GM12878 (cell line): Measurements from ENCODE around the gene RREB1. TPM values are rescaled to one million over a fixed set of nuclear protein-coding genes. Genes with fewer than 3 reads are reported as not detected.

Experiments
- BACH1 ChIP-seq: fragments of 450-650 bp; IDR thresholded peaks from 2 replicates; pipeline ENCODE4 v1.6.1; 2017; ENCODE audit warnings: mild to moderate bottlenecking, borderline replicate concordance
- BCL11A ChIP-seq: IDR thresholded peaks from 2 replicates; pipeline ENCODE4 v1.6.1; 2011; ENCODE audit warnings: low read depth, low read length
- BHLHE40 ChIP-seq, 2 experiments: fragments of 450-650 bp in 1 of 2; IDR thresholded peaks; 2 replicates each; pipeline ENCODE4 v1.6.1; 2011 to 2017; ENCODE audit warnings: low read depth in 2 of 2, borderline replicate concordance in 1 of 2, improper control_type of control experiment in 1 of 2, low read length in 1 of 2, mild to moderate bottlenecking in 1 of 2
- CHD4 ChIP-seq: fragments of 200-600 bp; sonication (generic); IDR thresholded peaks from 2 replicates; pipeline ENCODE4 v1.6.1; 2016; ENCODE audit warnings: mild to moderate bottlenecking
- EGR1 ChIP-seq, 2 experiments: IDR thresholded peaks; 1 replicate in 1 of 2; 2 replicates in 1 of 2; pipeline ENCODE4 v1.6.1; 2011 to 2012; ENCODE audit warnings: low read depth in 2 of 2, low read length in 2 of 2, borderline replicate concordance in 1 of 2, mild to moderate bottlenecking in 1 of 2, moderate library complexity in 1 of 2
- EZH2 ChIP-seq: IDR thresholded peaks from 2 replicates; pipeline ENCODE4 v1.6.1; 2012; ENCODE audit warnings: low read depth, mild to moderate bottlenecking, control low read depth, inconsistent platforms, low read length, borderline replicate concordance; ENCODE audit not compliant: control insufficient read depth
- HSF1 ChIP-seq: fragments of 150-350 bp; IDR thresholded peaks from 2 replicates; pipeline ENCODE4 v1.6.1; 2014; ENCODE audit warnings: mild to moderate bottlenecking, low read depth, low read length
- IKZF2 ChIP-seq, 2 experiments: fragments of 450-650 bp; IDR thresholded peaks; 2 replicates each; pipeline ENCODE4 v1.6.1; 2017; ENCODE audit warnings: mild to moderate bottlenecking in 2 of 2, moderate library complexity in 2 of 2
- LARP7 ChIP-seq: fragments of 450-650 bp; IDR thresholded peaks from 2 replicates; pipeline ENCODE4 v1.6.1; 2017; ENCODE audit warnings: mild to moderate bottlenecking
- MLLT1 ChIP-seq: fragments of 450-650 bp; IDR thresholded peaks from 2 replicates; pipeline ENCODE4 v1.6.1; 2016; ENCODE audit warnings: mild to moderate bottlenecking
- NBN ChIP-seq: fragments of 450-650 bp; IDR thresholded peaks from 2 replicates; pipeline ENCODE4 v1.6.1; 2016
- PAX5 ChIP-seq: IDR thresholded peaks from 2 replicates; pipeline ENCODE4 v1.6.1; 2011; ENCODE audit warnings: low read depth, low read length, borderline replicate concordance
- PAX8 ChIP-seq: fragments of 450-650 bp; IDR thresholded peaks from 2 replicates; pipeline ENCODE4 v1.6.1; 2017; ENCODE audit warnings: mild to moderate bottlenecking, moderate library complexity
- PBX3 ChIP-seq: IDR thresholded peaks from 2 replicates; pipeline ENCODE4 v1.6.1; 2011; ENCODE audit warnings: mild to moderate bottlenecking, low read depth, low read length, moderate library complexity; ENCODE audit not compliant: insufficient replicate concordance
- SMAD5 ChIP-seq: IDR thresholded peaks from 2 replicates; pipeline ENCODE4 v1.6.1; 2016; ENCODE audit warnings: antibody characterized with exemption, low read depth
- SREBF1 ChIP-seq: IDR thresholded peaks from 2 replicates; pipeline ENCODE4 v1.6.1; 2012; ENCODE audit warnings: mild to moderate bottlenecking, low read length
- ZBED1 ChIP-seq: IDR thresholded peaks from 2 replicates; pipeline ENCODE4 v1.6.1; 2016; ENCODE audit warnings: borderline replicate concordance
- ZNF207 ChIP-seq: fragments of 450-650 bp; IDR thresholded peaks from 2 replicates; pipeline ENCODE4 v1.6.1; 2014; ENCODE audit warnings: antibody characterized with exemption, mild to moderate bottlenecking, borderline replicate concordance
- ZNF274 ChIP-seq: IDR thresholded peaks from one replicate; pipeline ENCODE4 v1.8.0; 2011; ENCODE audit not compliant: insufficient read length, insufficient read depth
- ZNF592 ChIP-seq: fragments of 450-650 bp; IDR thresholded peaks from 2 replicates; pipeline ENCODE4 v1.6.1; 2017; ENCODE audit warnings: mild to moderate bottlenecking, moderate library complexity
- polyA plus RNA-seq, 11 experiments: library from polyadenylated mRNA; depleted of rRNA in 4 of 11; unstranded in 6 of 11; stranded (reverse) in 5 of 11; fragments of >200 nt; fragmentation: Nextera tagmentation in 4 of 11; fragmentation: Illumina TruSeq in 1 of 11; extraction: Ambion mirVana in 4 of 11; extraction: Trizol in 1 of 11; gene quantifications; 1 replicate in 1 of 11; 2 replicates in 10 of 11; pipeline versions ENCODE4 v1.2.1 to v1.2.3, GENCODE V29; 2011 to 2016; ENCODE audit warnings: inconsistent platforms in 2 of 11, missing spikeins in 2 of 11, low read depth in 1 of 11
- total RNA-seq, 4 experiments: library from RNA; depleted of rRNA in 3 of 4; stranded (reverse); fragments of >200 nt in 3 of 4; fragmentation: Illumina TruSeq in 1 of 4; extraction: Trizol in 1 of 4; gene quantifications; 2 replicates each; pipeline versions ENCODE4 v1.2.1 to v1.2.3, GENCODE V29; 2013 to 2021
- TF ChIP-seq, protein P1 (sequence below): IDR thresholded peaks from 2 replicates; pipeline ENCODE4 v1.6.1; 2011; ENCODE audit warnings: low read depth, low read length, improper control_type of control experiment, borderline replicate concordance

RREB1 gene
- total and polyA plus RNA-seq, 10 of the 15 experiments (the other 5 are each of a cell fraction or from before 2014, with no cell fraction given) = 1.9 to 30.3 (median 8.6) TPM

DNA sequence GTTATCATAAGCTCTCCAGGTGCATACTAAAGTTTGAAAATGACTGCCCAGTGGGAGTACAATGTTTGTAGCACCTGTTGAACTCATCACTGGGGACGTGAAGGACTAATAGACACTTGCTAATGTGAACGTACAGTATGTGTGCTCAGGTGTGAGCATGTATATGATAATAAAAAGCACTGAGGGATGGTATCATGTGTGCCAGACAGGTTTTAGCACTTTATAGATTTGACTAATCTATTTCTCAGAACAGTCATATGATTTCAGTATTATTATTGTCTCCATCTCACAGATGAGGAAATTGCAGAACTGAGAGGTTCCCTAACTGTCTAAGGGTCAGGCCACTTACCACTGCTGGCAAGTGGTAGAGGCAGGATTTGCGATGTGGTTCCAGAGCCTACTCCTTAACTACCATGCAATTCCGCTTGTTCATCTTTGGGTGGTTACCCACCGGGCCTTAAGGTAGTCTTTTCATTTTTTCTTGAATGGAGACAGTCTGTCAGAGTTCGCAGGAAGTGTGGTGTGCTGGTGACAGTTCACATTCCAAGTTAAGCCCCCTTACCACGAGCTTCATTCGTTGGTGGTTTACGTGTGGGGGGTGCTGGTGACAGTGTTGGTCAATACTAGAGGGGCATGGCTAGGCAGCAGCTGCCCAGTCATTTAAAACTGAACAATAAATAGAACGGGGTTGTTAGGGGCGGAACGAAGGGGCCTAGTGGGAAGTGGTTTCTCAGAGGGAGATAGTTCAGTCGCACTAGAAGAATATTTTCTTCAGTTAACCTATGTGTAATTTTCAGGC lies 46.8 kb downstream of the RREB1 start (continued):
- TF ChIP-seq ZNF592 (no peak; the same call in 1 of the 2 replicates), PAX8 (no peak; the same call in 1 of the 2 replicates), PBX3 (no peak), LARP7 (no peak; the same call in 1 of the 2 replicates), PAX5 (peak; percentile 84), EZH2 (no peak), BACH1 (peak; percentile 84; the same call in 1 of the 2 replicates), MLLT1 (no peak), ZBED1 (no peak; the same call in 1 of the 2 replicates), SREBF1 (no peak), CHD4 (no peak), SMAD5 (no peak; the same call in 1 of the 2 replicates), EGR1 (IDR thresholded peaks at IDR 0.05; ENCODE audit: borderline replicate concordance in 1 of 2, low read depth in 2 of 2, low read length in 2 of 2) (no peak), BCL11A (peak; percentile 94), BHLHE40 (IDR thresholded peaks at IDR 0.05; ENCODE audit: borderline replicate concordance in 1 of 2, low read depth in 2 of 2, low read length in 1 of 2) (peak; percentile 84 to 88), IKZF2 (IDR thresholded peaks at IDR 0.05) (peak; percentile 97 to 98), ZNF207 (peak; percentile 50; the same call in 1 of the 2 replicates), NBN (peak; percentile 67; the same call in 1 of the 2 replicates), ZNF274 (no peak), HSF1 (no peak)
- TF ChIP-seq, protein P1, sequence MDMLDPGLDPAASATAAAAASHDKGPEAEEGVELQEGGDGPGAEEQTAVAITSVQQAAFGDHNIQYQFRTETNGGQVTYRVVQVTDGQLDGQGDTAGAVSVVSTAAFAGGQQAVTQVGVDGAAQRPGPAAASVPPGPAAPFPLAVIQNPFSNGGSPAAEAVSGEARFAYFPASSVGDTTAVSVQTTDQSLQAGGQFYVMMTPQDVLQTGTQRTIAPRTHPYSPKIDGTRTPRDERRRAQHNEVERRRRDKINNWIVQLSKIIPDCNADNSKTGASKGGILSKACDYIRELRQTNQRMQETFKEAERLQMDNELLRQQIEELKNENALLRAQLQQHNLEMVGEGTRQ = no peak
